Measurements from ENCODE around the gene FGF1.

The FGF1 gene

DNA sequence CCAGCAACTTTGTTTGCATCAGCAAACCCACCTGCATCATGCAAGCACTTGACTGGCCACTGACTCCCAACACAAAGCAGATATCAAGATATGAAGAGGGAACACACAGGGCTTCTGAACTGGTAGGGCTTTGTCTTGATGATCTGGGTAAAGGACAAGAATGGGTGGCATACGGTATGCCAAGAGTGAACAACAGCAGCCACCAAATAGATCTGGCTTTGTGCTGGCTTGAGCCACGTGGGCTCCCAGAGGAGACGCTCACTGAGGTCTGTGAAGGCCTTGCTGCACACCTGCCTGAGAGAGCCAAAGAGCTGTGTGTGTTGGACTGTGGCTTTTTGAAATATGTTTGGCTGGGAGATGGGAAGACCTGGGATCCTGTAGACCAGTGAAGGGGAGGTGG, 43.5 kb downstream of the FGF1 start:
- DNase-seq (ENCODE audit: low spot score) = no peak

DNA sequence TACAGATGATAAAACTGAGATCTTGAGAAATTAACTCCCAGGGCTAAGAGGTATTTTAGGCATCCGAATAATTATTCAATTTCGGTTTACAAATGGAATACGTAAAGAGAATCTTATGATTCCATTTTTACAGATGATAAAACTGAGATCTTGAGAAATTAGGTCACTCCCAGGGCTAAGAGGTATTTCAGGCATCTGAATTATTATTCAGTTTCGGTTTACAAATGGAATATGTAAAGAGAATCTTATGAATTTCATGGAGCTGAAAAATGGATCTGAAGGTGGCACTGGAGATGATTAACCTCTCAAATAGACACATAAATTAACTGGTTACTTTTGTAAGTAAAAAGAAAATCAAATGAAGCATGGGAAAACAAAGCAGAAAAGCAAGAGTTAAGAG, 44.2 kb downstream of the FGF1 start:
- DNase-seq (ENCODE audit: low spot score) = no peak

DNA sequence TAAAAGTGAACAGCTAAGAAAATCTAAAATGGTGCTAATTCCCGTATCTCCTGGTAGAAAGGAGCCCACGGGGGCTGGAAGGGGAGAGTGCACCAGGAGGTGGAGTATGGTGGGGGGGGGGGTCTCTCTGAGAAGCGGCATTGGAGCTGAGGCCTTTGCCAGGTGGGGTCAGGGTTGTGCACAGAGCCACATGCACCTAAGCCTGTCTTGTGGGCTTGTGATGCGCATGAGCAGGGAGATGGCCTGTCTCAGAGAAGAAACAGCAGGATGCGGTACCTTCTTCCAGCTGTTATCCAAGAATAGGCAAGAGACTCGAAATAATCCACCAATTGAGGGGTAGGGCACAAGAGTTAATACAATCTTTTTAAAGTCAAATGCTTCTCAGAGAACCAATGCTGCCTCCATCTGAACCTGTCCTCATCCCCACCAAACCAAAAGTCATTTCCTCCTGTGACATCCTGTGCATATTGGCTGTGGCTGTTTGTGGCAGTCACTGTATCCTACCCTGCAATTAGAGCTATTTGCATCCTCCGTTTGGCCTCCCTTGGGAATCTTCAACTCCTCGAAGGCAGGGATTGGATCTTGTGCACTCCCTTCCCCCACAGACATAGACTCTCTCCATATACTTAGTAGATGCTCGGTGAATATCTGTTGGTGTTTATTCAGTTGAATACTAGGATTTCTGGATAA, 45.4 kb downstream of the FGF1 start:
- DNase-seq (ENCODE audit: low spot score) = no peak

DNA sequence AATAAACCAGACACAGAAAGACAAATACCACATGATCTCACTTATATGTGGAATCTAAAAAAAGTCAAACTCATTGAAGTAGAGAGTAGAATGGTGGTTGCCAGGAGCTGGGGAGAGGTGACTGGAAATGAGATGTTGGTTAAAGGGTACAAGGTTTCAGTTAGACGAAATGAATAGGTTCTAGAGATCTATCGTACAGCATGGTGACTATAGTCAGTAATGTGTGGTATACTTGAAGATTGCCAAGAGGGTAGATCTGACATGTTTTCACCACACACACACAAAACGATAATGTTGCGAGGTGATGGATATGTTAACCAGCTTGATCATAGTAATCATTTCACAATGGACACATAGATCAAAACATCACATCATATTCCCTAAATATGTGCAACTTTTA, 46.4 kb downstream of the FGF1 start:
- DNase-seq (ENCODE audit: low spot score) = no peak

DNA sequence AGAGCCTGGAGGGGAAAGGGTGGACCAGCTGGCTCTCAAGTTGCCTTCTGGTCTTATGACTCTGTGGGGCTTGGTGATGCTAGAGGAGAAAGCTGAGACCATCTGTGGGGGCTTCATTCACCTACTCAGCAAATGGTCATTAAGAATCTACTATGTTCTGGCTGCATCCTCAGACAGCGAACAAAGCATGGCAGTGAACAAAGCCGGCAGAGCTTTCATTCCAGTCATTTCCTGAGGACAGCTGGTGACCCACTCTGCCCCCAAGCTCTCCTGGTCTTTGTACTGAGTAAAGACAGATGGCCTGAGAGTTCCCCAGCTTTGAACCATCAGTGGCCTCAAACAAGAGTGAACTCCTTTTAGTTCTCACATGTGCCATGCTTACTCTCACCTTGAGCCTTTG, 48.0 kb downstream of the FGF1 start:
- no peak for DNase-seq (ENCODE audit: low spot score)

DNA sequence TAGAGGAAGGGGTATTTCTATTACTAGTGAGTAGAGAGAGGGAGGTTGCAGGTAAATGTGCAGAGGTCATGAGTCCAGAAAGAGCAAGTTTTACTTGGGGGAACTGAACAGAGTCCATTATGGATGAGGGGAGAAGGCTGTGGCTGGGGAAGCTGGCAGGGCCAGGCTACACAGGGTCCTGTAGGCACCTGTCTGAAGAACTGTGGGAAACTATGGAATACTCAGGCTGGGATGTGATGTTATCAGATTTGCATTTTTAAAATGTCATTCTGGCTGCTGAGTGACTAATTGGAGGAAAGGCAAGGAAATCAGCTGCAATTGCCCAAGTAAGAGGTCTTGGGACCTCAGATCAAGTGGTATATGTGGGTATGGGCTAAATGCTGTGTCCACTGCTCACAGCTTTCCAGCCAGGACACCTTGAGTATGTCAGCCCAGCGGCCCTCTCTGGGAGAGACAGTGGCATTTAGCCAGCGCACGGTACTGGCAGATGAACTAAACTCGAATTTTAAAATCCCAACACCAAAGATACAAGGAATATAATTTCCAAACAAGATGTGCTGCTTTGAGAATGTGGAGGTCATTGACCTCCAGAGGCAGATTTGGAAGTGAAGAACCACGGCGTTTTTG, 49.1 kb downstream of the FGF1 start:
- DNase-seq (ENCODE audit: low spot score) = no peak

DNA sequence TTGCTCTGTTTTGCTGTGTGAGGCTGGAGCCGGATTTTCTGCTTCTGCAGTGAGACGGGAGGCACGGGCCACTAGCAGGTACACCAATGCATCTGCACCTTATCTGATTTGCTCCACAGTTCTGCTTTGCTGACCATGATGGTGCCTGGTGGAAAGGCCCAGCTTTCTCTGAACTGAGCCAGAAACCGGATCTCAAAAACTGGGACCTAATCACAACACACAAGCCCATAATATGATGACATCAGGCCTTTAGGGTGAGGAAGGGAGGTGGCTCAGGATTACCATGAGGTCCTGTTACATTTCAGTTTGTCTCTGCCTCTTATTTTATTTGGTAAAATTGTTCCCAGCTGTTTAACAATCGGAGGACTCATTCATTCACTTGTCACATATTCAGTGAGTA, 49.8 kb downstream of the FGF1 start:
- DNase-seq (ENCODE audit: low spot score) = no peak

DNA sequence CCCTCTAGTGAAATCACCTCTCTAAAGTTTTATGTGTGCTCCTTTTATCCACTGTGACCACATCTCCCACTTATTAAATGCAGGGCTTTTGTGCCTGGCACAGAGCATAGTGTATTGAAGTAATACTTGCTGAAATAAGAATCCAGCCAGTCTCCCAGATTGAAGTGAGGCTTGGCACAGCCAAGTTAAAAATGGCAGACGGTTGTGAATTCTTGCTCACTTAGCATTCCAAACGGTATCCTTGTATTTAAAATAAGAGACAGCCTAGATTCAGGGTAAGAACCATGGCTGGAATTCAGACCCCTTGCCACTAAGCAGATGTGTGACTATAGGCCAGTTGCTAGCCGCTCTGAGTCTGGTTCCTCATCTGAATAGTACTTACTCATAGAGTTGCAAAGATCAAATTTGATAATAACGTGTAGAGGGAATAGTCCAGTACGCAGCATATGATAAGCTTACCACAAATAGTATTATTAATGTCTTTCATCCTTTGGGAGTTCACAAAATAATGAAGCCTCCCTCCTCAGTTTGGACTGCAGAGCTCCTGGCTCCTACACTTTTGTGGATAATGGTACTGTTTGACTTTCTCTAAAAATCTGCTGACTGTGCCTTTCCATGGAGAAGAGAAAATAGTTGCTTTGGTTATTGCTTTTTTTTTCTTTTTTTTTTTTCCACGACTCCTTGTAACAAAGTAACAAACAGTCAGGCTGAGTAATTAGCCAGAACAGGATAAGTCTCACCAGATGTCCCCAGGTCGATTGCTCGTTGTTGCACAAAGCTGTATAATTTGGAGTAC, 51.5 kb downstream of the FGF1 start:
- DNase-seq (ENCODE audit: low spot score) = no peak

DNA sequence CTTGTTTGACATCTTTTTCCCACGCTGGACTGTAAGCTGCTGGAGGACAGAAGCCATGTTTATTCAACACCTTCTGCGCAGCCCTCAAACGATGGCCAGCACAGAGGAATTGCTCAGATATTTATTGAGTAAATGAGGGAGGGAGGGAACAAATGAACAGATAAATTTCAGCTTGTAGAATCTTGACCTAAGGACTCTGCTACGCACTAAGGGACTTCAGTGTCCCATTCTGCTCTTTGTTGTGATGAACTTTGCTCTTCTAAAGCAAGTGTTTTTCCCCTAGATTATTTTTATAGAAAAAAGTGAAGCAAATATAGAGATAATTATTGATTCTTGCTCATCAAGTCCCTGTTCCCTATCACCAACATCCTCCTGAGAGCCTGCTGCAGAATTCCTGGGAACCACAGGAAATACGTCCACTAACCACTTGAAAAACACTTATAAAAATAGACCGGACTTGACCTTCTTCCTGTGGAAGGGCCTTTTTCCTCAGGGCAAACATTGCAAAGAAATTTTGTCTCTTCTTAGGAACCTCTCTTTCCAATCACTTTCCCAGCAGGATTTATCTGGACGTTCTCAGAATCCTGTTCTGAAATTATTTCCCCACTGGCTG, 54.9 kb downstream of the FGF1 start:
- DNase-seq (ENCODE audit: low spot score) = no peak

DNA sequence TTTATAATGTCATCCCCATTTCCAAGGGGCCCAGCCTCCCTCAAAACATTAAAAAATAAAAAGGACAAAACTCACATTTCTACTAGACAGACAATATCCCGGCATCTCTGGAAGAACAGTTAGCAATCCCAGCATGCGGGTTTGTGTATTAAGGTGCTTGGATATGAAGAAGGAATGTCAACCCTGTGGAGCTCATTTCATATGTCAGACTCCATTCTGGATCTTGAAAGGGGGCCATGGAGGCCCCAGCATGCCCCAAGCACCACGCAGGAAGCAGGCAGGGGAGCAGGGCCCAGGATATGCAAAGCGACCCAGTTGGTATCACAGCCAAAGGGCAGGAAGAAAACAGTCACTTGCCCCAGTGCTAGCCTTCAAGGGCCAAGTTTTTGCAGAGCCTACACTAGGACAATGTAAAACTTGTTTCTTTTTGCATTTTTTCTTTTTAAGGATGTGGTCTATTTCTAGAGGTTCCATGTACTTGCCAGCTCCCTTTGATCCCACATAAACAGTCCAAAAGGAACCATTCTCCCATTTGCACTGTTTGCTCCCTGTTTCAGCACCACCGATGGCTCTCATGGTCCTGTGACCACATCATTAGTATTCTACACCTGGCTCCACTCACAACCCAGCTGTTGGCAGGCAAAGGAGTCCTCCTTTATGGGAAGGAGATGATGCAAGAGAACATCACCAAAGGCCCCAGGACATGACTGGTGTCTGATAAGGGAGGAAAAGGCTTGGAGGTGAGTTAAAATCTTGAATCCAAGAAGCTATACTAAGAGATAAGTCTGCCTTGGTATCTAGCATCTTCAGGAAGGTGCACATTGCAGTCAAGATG, 58.3 kb downstream of the FGF1 start:
- DNase-seq (ENCODE audit: low spot score) = peak; percentile 50

DNA sequence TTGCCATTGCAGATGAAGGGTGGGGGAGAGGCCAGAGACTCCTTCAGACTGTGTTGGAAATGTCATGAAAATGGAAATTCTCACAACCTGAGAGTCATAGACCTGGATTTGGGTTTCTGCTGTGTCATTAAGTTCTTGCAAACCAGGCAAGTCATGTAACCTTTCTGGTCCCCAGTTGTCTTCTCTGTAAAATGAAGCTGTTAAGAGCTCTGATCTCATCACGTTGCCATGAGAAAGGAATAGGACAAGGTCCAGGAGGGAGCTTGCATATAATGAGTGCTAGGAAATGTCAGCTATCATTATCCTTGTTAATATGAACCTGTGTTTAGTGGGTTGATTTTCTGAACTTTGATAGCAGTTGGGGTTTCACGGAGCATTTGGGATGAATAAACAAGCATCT, 59.1 kb downstream of the FGF1 start:
- no peak for DNase-seq (ENCODE audit: low spot score)

DNA sequence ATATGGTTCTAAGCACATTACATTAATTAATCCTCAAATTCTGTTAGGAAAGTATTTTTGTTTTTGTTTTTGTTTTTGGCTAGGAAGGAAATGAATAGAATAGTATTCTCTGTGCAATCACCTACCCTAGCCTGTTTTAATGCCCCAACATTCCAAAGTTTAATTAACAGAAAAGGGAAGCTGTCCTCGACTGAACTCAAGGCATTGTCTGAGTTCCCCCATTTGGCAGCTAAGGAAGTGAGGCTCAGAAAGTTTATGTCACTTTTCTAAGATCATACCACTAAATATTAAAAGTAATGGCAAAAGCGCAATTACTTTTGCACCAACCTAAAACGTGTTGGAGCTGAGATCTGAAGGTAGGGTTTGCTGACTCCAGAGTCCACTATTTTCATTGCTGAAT, 59.8 kb downstream of the FGF1 start:
- no peak for DNase-seq (ENCODE audit: low spot score)

DNA sequence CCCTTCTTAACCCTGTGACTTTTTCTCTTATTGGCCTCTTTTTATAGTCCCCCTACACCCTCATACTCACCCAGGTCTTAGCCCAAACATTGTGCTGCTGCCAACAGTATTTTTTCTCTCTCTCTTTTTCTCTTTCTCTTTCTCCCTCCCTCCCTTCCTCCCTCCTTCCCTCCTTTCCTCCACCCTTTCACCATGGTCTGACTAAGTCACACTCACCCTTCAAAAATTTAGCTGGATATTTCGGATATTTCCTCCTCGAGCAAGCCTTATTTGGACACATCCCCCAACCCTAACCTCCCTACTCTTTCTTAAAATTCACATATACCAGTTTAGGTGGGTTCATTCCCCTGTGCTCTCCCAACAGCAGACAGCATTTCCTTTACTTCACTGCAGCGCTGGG, 64.7 kb downstream of the FGF1 start:
- no peak for DNase-seq (ENCODE audit: low spot score)

DNA sequence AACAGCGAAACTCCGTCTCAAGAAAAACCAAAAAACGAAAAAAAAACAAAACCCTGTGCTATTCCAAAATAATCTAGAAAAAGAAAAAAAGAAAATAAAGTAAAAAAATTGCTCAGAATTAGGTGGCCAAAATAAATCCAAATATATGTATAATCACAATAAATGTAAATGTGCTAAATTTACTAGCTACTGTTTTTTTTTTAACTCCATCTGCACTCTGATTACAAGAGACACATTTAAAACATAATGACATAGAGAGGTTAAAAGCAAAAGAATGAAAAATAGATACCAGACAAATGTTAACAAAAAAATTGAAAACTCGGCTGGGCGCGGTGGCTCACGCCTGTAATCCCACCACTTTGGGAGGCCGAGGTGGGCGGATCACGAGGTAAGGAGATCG, 66.1 kb downstream of the FGF1 start:
- DNase-seq (ENCODE audit: low spot score) = no peak

DNA sequence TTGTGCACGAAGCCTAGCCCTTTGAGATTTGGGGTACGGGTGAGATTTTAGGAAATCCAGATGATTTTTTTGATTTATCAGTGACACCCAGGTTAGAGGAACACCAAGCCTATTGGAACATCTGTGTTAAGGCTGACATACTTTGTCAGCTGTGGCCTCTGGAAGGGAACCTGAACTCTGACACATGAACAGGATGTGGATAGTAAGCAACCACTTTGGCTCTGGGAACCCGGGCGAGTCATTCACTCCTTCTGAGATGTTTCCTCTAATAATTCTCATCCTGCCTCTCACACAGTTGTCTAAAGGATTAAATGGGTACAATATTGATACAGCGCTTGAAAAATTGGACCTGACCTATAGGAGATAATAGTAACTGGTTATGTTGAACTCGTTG, 67.8 kb downstream of the FGF1 start:
- no peak for DNase-seq (ENCODE audit: low spot score)

DNA sequence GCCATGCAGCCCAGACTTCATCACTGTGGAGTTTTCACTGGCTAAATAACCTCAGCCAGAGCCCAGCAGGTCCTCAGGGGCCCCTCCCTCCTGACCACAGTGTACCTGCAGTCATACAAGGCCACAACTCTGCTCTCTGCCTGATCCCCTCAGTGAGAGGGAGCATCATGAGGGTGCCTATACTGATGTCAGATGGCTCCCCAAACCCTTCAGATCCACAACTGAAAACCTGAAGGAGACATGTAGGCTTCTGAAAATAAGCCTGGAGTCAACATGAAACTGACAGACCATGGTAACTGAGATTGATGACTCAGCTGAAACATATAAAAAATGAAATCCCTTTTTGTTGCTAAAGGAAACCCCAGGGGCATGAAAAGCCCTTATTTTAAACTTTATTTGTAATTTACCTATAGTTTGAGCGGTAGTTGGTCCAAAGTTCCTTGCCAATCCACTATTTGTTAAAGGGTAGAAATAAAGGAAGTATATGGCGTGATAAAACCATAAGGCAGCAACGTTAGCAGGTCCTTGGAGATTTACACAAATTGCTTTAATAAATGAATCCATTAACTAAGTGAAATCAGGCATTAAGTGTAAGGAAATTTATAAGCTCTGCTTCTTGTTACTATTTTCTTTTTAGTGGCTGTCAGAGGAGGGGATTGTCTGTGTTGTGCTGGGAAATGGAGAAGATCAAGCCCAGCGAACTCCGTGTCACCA, 68.3 kb downstream of the FGF1 start:
- no peak for DNase-seq (ENCODE audit: low spot score)

DNA sequence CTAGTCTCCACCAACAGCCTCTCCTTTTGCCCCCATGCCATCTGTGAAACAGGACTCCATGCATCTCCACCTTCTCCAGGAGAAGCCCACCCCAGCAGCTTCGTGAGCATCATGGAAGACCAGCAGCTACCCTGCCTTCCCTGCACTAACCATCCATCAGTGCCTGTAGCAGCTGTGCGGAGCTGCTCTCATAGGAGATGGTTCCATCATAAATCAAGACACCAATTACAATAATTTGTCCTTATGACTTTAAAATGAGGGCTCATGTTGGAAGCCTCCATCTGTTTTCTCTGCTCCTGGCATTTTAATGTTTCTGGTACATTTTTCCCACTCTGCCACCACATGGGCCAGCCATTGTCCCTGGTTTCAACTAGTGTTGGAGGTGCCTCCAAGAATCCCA, 69.9 kb downstream of the FGF1 start:
- DNase-seq (ENCODE audit: low spot score) = no peak

DNA sequence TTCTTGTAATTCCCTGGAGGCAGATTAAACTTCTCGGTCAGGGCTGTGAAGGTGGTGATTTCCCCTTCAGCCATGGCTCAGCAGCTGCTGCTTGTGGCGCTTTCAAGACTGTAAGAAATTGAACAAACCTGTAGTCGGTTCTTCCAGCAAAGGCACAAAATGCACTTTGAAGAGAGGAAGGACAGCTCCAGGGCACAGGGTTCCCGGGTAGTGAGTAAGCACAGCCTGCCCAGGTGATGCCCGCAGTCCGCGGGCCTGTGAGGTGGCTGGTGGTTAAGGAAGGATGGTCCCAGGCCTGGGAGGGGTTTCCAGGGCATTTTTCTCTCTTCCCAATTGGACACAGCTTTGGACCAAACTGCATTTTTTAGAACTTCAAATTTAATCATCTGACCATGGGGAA, 71.8 kb downstream of the FGF1 start:
- no peak for DNase-seq (ENCODE audit: low spot score)

DNA sequence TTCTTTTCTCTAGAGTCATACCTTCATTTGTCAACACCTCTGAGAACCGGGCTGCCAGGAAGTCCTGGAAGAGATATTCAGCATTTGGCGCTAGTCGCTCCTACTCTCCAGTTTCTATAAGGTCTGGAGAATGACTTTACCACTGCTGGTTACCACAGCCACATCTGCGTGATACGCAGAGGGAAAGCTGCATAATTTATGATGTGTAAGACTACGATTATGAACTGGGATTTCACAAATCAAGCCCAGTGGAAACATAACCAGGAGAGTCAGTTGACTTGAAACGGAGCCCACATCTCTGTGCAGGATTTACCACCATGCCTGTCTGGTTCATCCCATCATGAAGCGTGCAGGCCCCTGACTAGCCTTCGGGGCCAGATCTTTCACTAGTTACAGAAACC, 72.6 kb downstream of the FGF1 start:
- DNase-seq (ENCODE audit: low spot score) = no peak

DNA sequence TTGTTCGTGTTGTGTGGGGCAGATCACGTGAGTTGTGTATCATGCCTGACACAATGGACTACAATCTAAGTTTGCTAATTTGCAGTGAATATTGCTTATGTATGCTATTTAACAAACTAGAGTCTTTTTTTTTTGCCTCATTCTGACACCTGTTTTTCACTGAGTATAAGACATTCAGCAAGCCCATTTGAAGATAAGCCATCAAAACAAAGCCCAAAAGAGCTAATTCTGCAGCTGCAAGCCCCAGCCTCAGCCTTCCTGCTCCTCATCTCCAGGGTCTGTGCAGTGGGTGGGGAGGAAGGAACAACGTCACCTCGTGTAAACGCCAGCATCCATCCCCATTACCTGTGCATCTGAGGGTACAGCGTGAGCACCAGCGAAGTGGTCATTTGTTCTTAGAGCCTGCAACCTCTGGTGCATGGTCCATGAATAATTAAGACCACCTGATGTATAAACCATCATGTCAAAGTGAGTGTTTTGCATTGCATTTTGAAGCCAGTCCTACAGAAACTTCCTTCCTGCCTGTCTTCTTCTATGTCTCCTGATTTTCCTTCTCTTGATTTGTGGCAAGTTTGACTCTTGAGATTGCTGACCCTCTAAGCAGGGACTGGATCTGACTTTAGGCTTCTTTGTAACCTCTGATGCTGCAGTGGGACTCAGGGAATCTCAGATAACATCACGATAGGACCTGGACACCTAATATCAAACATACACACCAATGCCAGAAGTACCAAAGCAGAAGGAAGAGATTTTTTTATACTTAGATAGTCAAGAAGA, 73.2 kb downstream of the FGF1 start:
- no peak for DNase-seq (ENCODE audit: low spot score)

DNA sequence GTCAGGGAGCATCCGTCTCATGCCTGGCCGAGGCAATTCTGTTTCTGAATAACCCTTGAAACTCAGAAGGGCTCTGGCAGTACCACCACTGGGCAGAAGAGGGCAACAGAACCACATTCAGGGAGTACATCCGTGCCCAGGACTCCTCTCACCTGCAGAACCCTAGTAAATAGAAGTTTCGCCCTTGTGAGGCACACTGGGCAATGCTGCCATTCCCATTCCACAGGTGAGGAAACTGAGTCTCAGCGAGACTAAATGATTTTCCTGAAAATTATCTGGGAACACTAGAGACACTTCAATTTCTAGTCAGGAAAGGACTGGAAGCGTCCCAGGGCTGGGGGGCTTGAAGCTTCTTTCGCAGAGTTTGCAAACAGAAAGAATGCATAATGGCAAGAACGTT, 74.7 kb downstream of the FGF1 start:
- DNase-seq (ENCODE audit: low spot score) = no peak
